ENCODE data around the gene PRR13.
"Not testable (repeated sequence)": the region's sequence is repeated elsewhere in the genome, so short reads cannot be mapped to it uniquely, and the experiment has no call there.

- not testable (repeated sequence) for TF ChIP-seq POLR2A (IDR thresholded peaks at IDR 0.05; ENCODE audit: low read length); GATA1 (IDR thresholded peaks at IDR 0.05; ENCODE audit: low read depth, low read length)
These were observed 19.3 kb upstream of the PRR13 start for GRCh38 chr12:53422247-53422646.

Data from erythroblast (primary cell).